Measurements from ENCODE around the gene GPR143. TPM values are rescaled to one million over a fixed set of nuclear protein-coding genes. Genes with fewer than 3 reads are reported as not detected.

Gene GPR143
- total RNA-seq, 4 donors from 2014 or later, result 0.21 TPM; not detected in 3

DNA sequence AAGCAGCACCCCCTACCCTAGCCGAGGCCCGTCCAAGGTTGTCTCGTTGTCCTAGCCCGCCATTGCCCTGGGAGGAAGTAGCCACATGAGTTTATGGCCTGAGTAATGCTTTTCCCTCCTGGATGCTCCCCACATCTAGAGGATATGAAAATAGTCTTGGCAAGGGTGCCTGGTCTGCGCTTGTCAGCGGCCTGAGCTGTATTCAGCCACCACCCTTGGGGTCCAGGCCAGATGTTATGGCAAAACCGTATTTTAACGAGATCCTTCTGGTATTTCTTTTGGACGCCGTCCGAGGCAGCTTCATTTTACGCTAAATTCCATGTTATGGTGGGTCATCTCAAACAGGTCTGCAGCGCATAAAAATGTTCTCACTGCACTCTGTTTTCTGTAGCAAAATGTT is 89.3 kb downstream of the GPR143 start:
- H3K36me3 ChIP-seq, result no peaks in the 10 kb centered on the region
- H3K27ac ChIP-seq, result no peak overlapping the region
- WGBS, 2 donors, result 69 to 71% methylated on average over 12 to 13 of the region's 13 CpGs
- no peaks in the 10 kb centered on the region for H3K4me1 ChIP-seq
- no peak for DNase-seq (ENCODE audit: low spot score in 2 of 2)
- no peaks in the 10 kb centered on the region for H3K9me3 ChIP-seq
- H3K27me3 ChIP-seq, result no peaks in the 10 kb centered on the region
- H3K4me3 ChIP-seq, result no peak overlapping the region
- TF ChIP-seq POLR2A (IDR thresholded peaks at IDR 0.05) (no peak), EP300 (IDR thresholded peaks at IDR 0.05) (no peak)
- TF ChIP-seq, protein P1, sequence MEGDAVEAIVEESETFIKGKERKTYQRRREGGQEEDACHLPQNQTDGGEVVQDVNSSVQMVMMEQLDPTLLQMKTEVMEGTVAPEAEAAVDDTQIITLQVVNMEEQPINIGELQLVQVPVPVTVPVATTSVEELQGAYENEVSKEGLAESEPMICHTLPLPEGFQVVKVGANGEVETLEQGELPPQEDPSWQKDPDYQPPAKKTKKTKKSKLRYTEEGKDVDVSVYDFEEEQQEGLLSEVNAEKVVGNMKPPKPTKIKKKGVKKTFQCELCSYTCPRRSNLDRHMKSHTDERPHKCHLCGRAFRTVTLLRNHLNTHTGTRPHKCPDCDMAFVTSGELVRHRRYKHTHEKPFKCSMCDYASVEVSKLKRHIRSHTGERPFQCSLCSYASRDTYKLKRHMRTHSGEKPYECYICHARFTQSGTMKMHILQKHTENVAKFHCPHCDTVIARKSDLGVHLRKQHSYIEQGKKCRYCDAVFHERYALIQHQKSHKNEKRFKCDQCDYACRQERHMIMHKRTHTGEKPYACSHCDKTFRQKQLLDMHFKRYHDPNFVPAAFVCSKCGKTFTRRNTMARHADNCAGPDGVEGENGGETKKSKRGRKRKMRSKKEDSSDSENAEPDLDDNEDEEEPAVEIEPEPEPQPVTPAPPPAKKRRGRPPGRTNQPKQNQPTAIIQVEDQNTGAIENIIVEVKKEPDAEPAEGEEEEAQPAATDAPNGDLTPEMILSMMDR (IDR thresholded peaks at IDR 0.05), result no peak

Other genes with a start within 250 kb of the GPR143 start
- gene SHROOM2, start 20.6 kb upstream of the GPR143 start, total RNA-seq, result 1 to 10 TPM; 2.7 to 5.0 (median 3.6) TPM
- not detected for gene CLDN34, start 201.5 kb upstream of the GPR143 start, total RNA-seq

Measured in tibial nerve (tissue), 4 donors.